ENCODE data around the gene SMG6.

GRCh38 chr17:2077040-2077439 is 226.5 kb downstream of the SMG6 start:
- TF ChIP-seq EZH2 (IDR thresholded peaks at IDR 0.05; ENCODE audit: low read depth, low read length, severe bottlenecking) (no peak), CTCF (IDR thresholded peaks at IDR 0.05; ENCODE audit: control extremely low read depth in 1 of 3, insufficient read depth in 1 of 3, low read depth in 1 of 3, low read length in 3 of 3) (no peak), SP1 (IDR thresholded peaks at IDR 0.05; ENCODE audit: low read depth, low read length) (no peak), BACH1 (IDR thresholded peaks at IDR 0.05; ENCODE audit: low read length) (no peak)
